Measurements from ENCODE around the gene EPHB2.
A peak's percentile ranks its signal among the peaks of the same experiment; 100 is the strongest.

The EPHB2 gene

DNA sequence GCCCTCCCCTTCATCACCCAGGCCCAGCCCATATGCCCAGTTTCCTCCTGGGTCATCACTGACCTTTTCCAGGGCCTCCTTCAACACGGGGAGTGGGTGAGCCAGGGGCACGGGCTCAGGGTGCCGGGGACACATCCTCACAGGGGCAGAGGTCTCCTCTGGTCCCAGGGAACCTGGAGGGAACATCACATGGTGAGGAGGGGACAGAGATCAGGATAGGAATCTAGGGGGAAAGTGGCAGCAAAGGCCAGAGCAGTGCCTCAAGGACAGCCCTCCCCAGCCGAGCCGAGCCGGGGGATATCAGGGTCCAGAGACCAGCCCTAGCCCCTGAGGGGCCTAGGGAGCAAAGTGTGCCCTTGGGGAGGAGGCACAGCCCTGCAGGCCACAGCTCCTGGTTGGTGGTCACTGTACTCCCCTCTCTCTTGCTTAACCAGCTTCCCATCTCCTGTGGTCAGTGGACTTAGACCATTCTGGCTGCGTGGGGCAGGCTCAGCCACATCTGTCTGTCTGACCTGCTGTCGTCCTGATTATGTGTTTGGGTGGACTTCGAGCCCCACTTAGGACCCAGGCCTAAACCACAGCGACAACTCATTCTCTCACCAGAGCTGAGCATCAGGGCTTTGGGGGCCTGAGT, 252.5 kb downstream of the EPHB2 start:
- no peak for DNase-seq

DNA sequence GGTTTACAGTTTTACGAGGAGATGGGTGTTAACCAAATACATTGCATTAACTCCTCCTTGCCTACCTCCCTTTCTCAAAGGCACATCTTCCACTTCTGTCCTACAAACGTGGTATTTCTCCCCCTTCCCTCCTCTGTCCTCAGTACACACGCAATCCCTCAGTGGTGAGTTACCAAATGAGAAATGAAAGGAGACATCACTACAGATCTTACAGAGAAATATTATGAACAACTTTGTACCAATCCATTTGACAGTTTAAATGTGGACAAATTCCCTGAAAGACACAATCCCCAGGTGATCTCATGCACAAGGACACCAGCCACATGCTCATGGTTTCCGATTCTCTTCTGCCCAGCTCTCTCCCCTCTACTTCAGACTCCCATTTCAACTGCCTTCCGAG, 255.7 kb downstream of the EPHB2 start:
- no peak for DNase-seq

DNA sequence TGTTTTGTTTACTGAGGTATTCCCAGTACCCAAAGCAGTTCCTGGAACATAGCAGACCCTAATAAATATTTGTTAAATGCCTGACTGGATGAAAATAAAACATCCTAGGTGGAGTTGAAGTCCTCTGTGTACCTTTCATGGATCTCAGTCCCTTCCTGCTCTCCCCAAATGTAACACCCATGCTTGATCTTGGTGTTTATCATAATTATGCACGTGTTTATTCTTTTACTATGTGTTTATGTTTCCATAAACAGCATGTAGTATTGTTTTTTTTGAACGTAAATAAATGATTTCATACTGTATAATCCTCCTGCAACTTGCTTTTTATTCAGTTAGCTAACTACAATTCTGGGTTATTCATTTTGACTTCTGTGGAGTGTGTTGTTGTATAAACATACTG, 257.2 kb downstream of the EPHB2 start:
- DNase-seq = no peak

DNA sequence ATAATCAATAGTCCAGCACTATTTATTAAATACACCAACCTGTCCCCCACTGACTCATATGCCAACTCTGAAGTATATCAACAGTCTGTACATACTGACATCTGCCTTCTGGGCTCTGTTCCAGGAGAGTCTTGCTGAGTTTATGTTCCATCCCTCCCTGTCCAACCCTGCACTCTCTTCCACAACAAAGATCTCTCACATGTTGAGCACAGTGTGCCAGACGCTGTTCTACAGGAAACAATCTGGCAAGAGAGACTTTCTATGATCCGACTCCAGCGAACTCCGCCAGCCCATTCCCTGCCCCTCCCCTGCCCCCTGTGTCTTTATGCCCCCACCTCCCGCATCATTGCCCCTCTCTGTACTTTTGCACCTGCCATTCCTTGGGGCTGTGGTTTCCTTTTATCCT, 258.7 kb downstream of the EPHB2 start:
- peak; percentile 66 to 83 for DNase-seq

DNA sequence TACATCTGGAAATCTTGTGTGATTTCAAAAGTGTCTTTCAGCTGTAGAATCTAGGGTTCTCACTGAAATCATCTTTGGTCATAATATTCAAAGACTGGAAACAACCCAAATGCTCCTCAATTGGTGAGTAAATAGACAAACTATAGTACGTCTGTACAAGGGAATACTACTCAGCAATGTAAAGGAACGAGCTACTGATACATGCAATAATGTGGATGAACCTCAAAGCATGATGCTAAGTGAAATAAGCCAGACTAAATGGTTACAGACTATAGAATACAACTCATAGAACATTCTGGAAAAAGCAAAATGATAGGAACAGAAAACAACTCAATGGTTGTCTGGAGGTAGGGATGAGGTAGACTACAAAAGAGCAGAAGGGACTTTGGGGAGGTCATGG, 259.5 kb downstream of the EPHB2 start:
- DNase-seq = no peak
